HEK293T (cell line): ENCODE measurements around the gene GPR153.
"Not testable (repeated sequence)": the region's sequence is repeated elsewhere in the genome, so short reads cannot be mapped to it uniquely, and the experiment has no call there.

Experiments used
- CTCF ChIA-PET: fragments of 350-600 bp; formaldehyde crosslinking; extraction: SDS; loops from one replicate; lab custom pipeline; 2021; ENCODE audit warnings: antibody characterized with exemption, inconsistent platforms; lab: Yijun Ruan, JAX
- POLR2A ChIA-PET: fragments of 350-600 bp; formaldehyde crosslinking; extraction: SDS; loops from one replicate; lab custom pipeline; 2020; ENCODE audit warnings: antibody characterized with exemption, inconsistent platforms; lab: Yijun Ruan, JAX
- DNase-seq: peaks from one replicate; pipeline ENCODE4 v3.0.0; 2012; ENCODE audit warnings: mixed read lengths; ENCODE audit errors: extremely low spot score
- ARNT ChIP-seq: fragments of 450-650 bp; IDR thresholded peaks from 2 replicates; pipeline ENCODE4 v1.6.1; 2017; ENCODE audit warnings: mild to moderate bottlenecking
- BHLHE40 ChIP-seq: fragments of 450-650 bp; IDR thresholded peaks from 2 replicates; pipeline ENCODE4 v1.6.1; 2016; ENCODE audit warnings: mild to moderate bottlenecking, moderate library complexity, borderline replicate concordance
- CTBP1 ChIP-seq: fragments of 450-650 bp; IDR thresholded peaks from 2 replicates; pipeline ENCODE4 v1.6.1; 2016; ENCODE audit warnings: borderline replicate concordance
- ELF4 ChIP-seq: fragments of 450-650 bp; IDR thresholded peaks from 2 replicates; pipeline ENCODE4 v1.6.1; 2017; ENCODE audit warnings: antibody characterized with exemption
- FOXA1 ChIP-seq: fragments of 450-650 bp; IDR thresholded peaks from 2 replicates; pipeline ENCODE4 v1.6.1; 2016; ENCODE audit warnings: mild to moderate bottlenecking
- FOXK2 ChIP-seq: fragments of 450-650 bp; IDR thresholded peaks from 2 replicates; pipeline ENCODE4 v1.6.1; 2016; ENCODE audit warnings: mild to moderate bottlenecking
- FOXM1 ChIP-seq: fragments of 450-650 bp; IDR thresholded peaks from 2 replicates; pipeline ENCODE4 v1.6.1; 2017; ENCODE audit warnings: mild to moderate bottlenecking, borderline replicate concordance
- HDGF ChIP-seq: fragments of 450-650 bp; IDR thresholded peaks from 2 replicates; pipeline ENCODE4 v1.6.1; 2017; ENCODE audit warnings: antibody characterized with exemption, borderline replicate concordance
- L3MBTL2 ChIP-seq: fragments of 450-650 bp; conservative IDR thresholded peaks from 2 replicates; pipeline ENCODE4 v1.6.1; 2016; ENCODE audit warnings: mild to moderate bottlenecking
- LEF1 ChIP-seq: fragments of 450-650 bp; IDR thresholded peaks from 2 replicates; pipeline ENCODE4 v1.6.1; 2017; ENCODE audit warnings: mild to moderate bottlenecking, borderline replicate concordance
- NFRKB ChIP-seq: fragments of 450-650 bp; IDR thresholded peaks from 2 replicates; pipeline ENCODE4 v1.6.1; 2016; ENCODE audit warnings: mild to moderate bottlenecking, moderate library complexity
- SP1 ChIP-seq: fragments of 450-650 bp; IDR thresholded peaks from 2 replicates; pipeline ENCODE4 v1.6.1; 2017
- SUZ12 ChIP-seq: fragments of 450-650 bp; IDR thresholded peaks from 2 replicates; pipeline ENCODE4 v1.6.1; 2016; ENCODE audit warnings: mild to moderate bottlenecking
- TARDBP ChIP-seq: fragments of 450-650 bp; IDR thresholded peaks from 2 replicates; pipeline ENCODE4 v1.6.1; 2016
- ZNF384 ChIP-seq: fragments of 450-650 bp; IDR thresholded peaks from 2 replicates; pipeline ENCODE4 v1.6.1; 2016
- TF ChIP-seq, protein P1 (sequence below): fragments of 450-650 bp; IDR thresholded peaks from 2 replicates; pipeline ENCODE4 v1.6.1; 2016

The GPR153 gene

DNA sequence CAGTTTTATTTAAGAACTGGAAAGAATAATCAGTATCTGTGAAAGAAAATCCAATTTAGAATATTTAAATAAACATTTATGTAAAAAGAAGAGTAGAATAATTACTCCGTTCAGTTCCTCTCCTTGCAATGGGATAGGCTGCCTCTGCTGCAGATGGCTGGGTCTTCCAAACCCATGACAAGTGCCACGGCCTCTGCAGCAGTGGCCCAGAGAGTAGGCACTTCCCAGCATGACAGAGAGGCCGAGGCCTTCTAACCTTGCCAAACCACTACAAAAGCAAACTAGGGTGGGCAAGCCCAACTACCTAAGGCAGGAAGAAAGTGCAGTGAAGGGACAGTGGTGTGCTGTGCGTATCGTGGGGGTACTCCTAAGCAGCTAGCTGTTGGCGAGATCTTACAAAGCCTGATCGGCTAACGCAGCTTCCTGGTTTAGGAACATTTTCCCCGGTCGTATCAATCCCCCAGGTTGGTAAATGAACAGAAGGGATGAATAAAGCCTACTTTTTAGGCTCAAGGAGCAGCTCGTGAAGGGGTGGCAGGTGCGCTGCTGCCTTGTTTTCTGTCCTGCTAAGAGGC is 39.6 kb downstream of the GPR153 start:
- no peak for TF ChIP-seq L3MBTL2
- no peak for TF ChIP-seq HDGF
- TF ChIP-seq SUZ12: no peak
- no peak for TF ChIP-seq BHLHE40
- TF ChIP-seq FOXA1: no peak
- no peak for TF ChIP-seq FOXK2
- TF ChIP-seq CTBP1: no peak
- no peak for TF ChIP-seq ARNT
- TF ChIP-seq ZNF384: no peak
- no peak for TF ChIP-seq TARDBP
- CTCF ChIA-PET: interaction anchor here (2.4 kb wide), 1 partner anchor 17 kb away, joined by 7 read pairs; no protein-coding TSS in a partner anchor
- POLR2A ChIA-PET: interaction anchor here (1.0 to 2.0 kb wide), 3 partner anchors 15 to 23 kb away, joined by 3 to 8 read pairs (median 5); no protein-coding TSS in a partner anchor
- no peak for DNase-seq

DNA sequence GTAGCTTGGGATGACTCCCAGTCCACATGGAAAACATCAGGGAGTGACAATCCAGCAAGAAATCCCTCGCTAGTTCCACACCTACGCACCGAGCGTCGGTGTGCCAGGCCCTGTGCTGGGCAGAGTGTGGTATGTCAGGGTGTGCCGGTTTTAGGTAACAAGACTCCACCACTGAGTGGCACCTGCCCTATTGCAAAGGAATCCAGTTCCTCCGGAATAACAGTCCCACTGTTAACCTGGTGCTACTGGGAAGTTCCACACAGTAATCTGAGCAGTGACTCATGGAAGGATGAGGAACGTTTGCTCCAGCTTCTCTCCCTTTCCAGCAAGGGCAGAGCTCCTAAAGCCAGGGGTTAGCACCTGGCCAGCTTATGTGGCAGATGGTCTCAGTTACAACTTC is 40.7 kb downstream of the GPR153 start:
- no peak for TF ChIP-seq ELF4
- no peak for TF ChIP-seq SP1
- TF ChIP-seq HDGF: no peak
- no peak for TF ChIP-seq CTBP1
- no peak for TF ChIP-seq LEF1
- ChIA-PET POLR2A (interaction anchor here (0.9 to 2.0 kb wide), 2 partner anchors 13 to 15 kb away, joined by 3 to 8 read pairs; no protein-coding TSS in a partner anchor), CTCF (interaction anchor here (2.4 kb wide), 1 partner anchor 18 kb away, joined by 7 read pairs; no protein-coding TSS in a partner anchor)
- no peak for DNase-seq

DNA sequence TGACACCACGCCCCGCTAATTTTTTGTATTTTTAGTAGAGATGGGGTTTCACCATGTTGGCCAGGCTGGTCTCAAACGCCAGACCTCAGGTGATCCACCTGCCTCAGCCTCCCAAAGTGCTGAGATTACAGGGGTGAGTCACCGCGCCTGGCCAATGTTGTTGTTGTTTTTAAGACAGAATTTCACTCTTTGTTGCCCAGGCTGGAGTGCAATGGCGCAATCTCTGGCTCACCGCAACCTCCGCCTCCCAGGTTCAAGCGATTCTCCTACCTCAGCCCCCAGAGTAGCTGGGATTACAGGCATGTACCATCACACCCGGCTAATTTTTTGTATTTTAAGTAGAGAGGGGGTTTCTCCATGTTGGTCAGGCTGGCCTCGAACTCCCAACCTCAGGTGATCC is 41.3 kb downstream of the GPR153 start:
- POLR2A ChIA-PET: interaction anchor here (2.0 kb wide), 1 partner anchor 13 kb away, joined by 8 read pairs; no protein-coding TSS in a partner anchor
- DNase-seq, CTCF ChIA-PET: not testable (repeated sequence)

DNA sequence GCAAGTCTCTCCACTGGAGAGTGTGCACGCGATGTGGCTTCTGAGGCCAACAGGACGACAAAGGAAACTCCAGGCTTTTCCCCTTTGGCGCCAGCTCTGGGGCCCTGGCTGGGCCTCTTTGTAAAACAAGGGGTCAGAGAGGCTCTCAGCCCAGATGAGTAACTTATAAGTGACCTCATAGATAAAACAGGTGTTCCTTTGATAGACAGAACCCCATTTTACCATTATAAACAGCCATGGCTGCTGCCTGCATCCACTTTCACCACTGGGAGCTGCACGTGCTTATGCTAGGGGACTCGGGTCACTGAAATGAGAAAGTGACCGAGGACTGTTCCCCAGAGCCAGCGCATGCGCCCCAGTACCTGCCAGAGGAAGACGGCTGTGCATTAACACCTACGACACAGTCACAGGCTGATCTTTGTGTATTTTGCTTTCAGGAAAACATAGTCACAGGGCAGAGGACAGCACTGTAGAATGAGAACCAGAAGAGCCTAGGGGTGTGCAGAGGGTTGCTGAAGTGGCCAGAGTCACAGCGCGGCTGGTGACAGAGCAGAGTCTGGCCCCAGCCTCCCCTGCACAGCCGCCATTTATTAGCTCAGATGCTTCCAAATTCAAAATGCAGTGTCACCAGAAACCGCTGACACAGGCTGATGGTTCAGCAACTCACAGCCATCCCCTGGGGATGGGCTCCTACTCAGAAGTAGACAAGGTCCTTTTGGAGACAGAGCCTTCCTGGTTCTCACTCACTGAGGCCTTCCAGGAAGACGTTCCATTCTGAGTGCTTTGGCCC is 42.3 kb downstream of the GPR153 start:
- ChIA-PET POLR2A (interaction anchor here (0.7 to 2.2 kb wide), 4 partner anchors 13 to 18 kb away, joined by 3 to 9 read pairs (median 4); partner anchors contain the start of gene RNF207), CTCF (interaction anchor here (0.6 kb wide), 2 partner anchors 10 to 211 kb away, joined by 3 read pairs; no protein-coding TSS in a partner anchor)
- no peak for DNase-seq
- TF ChIP-seq SP1 (no peak), ZNF384 (no peak), FOXM1 (no peak), L3MBTL2 (no peak), FOXK2 (no peak), HDGF (no peak), ELF4 (no peak), NFRKB (no peak), FOXA1 (no peak), ARNT (no peak), LEF1 (no peak)

DNA sequence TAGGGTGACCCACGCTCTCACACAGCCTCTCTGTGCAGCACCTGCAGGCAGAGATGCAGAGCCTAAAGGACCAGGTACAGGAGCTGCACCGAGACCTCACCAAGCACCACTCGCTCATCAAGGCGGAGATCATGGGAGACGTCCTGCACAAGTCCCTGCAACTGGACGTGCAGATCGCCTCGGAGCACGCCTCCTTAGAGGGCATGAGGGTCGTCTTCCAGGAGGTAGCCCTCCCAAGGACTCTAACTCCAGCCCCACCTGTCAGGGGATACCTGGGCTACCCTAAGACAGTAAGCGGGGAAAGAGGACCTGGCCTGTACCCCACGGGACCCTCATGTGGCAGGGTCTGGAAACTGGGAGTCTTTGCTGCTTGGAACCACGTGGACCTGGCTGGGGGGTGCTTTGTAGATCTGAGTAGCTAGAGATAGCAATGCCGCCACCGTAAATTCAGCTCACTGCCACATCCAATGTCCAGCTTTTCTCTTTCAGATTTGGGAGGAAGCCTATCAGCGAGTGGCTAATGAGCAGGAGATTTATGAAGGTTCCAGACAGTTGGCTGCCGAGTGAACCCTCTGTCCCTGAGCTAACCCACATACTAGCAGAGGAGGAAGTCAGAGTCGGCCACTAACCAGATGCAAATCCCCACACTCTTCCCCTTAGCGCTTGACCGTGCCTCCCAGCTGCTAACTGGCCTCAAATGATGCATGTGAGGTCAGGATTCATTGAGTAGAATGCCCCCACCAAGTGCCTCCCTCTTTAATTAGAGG is 48.5 kb downstream of the GPR153 start:
- no peak for DNase-seq
- ChIA-PET POLR2A (interaction anchor here (0.6 kb wide), 1 partner anchor 14 kb away, joined by 3 read pairs; no protein-coding TSS in a partner anchor), CTCF (interaction anchor here (0.6 kb wide), 1 partner anchor 1953 kb away, joined by 3 read pairs; no protein-coding TSS in a partner anchor)
- TF ChIP-seq SP1 (no peak), ELF4 (no peak), SUZ12 (no peak)

DNA sequence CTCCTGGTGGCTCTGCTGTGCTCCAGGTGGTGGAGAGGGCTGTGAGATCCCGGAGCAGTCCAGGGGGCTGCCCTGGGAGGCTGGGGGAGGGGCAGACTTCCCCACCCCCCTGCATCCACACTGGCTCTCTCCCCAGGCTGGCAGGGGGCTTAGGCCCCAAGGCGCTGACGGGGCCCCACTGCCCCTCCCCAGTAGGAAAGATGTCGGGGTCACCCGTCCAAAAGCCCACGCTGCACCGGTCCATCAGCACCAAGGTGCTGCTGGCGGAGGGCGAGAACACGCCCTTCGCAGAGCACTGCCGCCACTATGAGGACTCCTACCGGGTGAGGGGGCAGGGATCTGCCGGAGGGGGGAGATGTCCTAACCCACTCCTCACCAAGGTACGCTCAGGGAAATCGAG is 49.2 kb downstream of the GPR153 start:
- ChIA-PET CTCF (no interaction called here), POLR2A (no interaction called here)
- DNase-seq: no peak
- TF ChIP-seq SP1 (no peak), ELF4 (no peak), ZNF384 (no peak), L3MBTL2 (no peak), BHLHE40 (no peak), LEF1 (no peak), TARDBP (no peak), HDGF (no peak), FOXM1 (no peak), ARNT (no peak), FOXK2 (no peak), FOXA1 (no peak), SUZ12 (no peak)
- TF ChIP-seq, protein P1, sequence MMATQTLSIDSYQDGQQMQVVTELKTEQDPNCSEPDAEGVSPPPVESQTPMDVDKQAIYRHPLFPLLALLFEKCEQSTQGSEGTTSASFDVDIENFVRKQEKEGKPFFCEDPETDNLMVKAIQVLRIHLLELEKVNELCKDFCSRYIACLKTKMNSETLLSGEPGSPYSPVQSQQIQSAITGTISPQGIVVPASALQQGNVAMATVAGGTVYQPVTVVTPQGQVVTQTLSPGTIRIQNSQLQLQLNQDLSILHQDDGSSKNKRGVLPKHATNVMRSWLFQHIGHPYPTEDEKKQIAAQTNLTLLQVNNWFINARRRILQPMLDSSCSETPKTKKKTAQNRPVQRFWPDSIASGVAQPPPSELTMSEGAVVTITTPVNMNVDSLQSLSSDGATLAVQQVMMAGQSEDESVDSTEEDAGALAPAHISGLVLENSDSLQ: no peak

DNA sequence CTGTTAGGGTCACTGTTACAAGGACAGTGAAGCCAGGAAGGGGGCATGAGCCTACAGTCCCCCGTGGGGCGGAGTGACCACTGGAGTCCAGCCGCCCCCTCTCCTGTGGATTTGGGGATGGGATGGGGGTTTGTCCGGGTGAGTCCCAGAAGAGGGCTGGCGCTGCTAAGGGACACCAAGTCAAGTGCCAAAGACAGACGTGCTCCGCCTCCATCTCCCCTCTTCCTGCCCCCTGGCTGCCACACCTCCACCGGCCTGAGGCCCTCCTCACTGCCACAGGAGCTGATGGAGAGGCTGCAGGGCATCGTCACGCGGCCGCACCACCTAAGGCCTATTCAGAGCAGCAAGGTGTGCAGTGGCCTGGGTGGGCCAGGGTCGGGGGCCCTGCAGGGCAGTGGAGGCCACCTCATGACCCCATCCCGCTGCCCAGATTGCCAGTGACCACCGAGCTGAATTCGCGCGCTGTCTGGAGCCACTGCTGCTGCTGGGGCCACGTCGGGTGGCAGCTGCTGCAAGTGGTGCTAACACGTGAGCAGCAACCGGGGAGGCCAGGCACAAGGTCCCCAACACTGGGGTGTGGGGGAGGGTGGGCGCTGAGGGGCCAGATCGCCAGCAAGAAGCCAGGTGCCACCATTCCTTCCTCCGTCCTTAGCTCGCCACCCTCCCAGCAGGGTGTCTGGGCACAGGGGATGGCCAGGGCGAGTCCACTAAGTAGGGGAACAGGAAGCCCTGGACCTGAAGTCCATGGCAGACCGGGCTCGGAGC is 50.1 kb downstream of the GPR153 start:
- CTCF ChIA-PET: no interaction called here
- no peak for TF ChIP-seq NFRKB
- no peak for TF ChIP-seq FOXM1
- no peak for TF ChIP-seq CTBP1
- no peak for TF ChIP-seq ARNT
- no peak for TF ChIP-seq ZNF384
- TF ChIP-seq BHLHE40: no peak
- no peak for TF ChIP-seq FOXK2
- no peak for DNase-seq
- POLR2A ChIA-PET: no interaction called here
